ENCODE measurements around the gene ABCC11.
"Not testable (repeated sequence)": the region's sequence is repeated elsewhere in the genome, so short reads cannot be mapped to it uniquely, and the experiment has no call there.

Gene ABCC11

DNA sequence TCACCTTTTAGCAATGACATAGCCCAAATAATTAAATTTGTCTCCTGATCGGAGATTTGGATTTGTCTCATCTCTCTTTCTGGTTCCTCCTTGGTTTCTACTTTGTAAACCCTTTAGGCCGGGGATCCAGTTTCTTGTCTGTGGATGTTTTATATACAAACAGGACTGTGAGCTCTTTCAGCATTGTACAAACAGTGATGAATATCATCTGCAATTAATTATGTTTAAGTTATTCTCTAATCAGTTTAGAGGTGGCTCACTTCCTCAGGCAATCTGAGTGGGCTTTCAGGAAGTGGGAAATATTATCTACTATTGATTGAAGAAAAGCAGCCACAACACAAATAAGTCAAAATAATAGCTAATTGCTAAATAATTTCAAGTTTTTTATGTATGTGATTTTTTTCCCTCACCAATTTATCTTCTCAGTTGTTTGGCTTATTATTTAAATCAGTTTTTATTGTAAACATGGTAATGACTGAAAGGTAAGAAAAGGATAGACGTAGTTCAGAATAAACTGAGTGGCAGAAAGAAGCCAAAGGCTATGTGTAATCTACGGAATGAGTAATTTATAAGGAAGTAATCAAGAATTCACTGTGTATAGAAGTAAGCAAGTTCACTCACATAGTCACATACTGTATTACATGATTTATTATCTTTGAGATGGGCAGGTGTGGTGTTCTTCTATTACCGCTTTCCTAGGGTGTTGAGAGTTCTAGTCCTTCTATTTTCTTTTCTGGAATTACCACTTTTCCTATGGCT, 3.4 kb upstream of the ABCC11 start:
- no peak for TF ChIP-seq CTCF (IDR thresholded peaks at IDR 0.05)
- DNase-seq (ENCODE audit: low spot score): no peak
- H3K4me3 ChIP-seq: no peak overlapping the region
- H3K27ac ChIP-seq: no peak overlapping the region

DNA sequence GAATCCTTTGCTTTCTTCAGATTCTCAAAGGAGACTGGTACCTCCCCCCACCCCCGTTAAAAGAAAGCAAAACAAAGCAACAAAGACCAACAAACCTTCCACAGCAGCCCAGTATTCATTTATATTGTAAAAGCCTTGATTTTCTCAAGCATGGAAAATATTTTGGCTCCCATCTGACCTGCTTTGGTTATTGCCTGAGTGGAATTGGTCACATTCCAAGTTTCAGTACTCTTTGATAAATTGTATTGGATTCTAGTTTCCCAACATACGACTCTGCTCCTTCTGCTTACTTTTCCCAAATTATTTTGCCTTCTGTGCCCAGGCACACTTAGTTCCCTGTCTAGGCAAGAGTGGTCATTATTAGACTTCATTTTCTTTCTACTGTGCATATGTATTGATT, 1.3 kb downstream of the ABCC11 start:
- peak overlapping the region; percentile 93 for H3K4me3 ChIP-seq
- TF ChIP-seq CTCF (IDR thresholded peaks at IDR 0.05): no peak
- DNase-seq (ENCODE audit: low spot score): no peak
- H3K27ac ChIP-seq: no peak overlapping the region

- peak overlapping the region; percentile 93 for H3K4me3 ChIP-seq
- DNase-seq (ENCODE audit: low spot score): no peak
- no peak for TF ChIP-seq CTCF (IDR thresholded peaks at IDR 0.05)
- H3K27ac ChIP-seq: peak overlapping the region; percentile 84 to 94
Observed at GRCh38 chr16:48244863-48245195, 2.5 kb downstream of the ABCC11 start.

DNA sequence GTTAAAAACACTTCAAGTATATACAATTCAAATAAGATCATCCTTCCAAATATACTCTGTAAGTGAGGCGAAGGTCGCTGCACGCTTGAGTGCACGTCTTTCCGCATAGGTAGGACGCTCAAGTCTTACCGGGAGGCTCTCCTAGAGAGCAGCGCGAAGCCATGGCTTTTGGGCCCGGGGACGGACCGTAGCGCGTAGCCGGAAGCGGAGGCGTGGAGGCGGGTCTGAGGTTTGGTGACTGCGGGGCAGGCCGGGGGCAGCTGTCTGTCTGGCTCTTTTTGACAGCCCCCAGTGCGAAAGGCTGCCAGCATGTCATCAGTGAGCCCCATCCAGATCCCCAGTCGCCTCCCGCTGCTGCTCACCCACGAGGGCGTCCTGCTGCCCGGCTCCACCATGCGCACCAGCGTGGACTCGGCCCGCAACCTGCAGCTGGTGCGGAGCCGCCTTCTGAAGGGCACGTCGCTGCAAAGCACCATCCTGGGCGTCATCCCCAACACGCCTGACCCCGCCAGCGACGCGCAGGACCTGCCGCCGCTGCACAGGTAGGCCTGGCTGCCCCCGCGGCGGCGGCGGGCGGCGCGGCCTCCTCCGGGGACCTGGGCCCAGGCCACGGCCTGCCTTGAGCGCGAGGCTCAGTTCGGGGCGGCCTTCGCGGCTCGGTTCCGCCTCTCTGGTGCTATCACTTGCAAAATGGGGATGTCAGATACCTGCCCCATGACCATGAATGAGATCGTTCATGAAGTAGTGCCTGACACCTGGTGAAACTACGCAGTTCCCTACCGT, 3.1 kb downstream of the ABCC11 start, which contains the start of gene LONP2:
TSS of gene LONP2 (plus strand) at position 221 of the 783 bp plus-strand sequence. CDS start at position 310, 89 bp downstream.
- Histone ChIP-seq H3K4me3 (peak within 1 kb of the TSS; percentile 93), H3K27ac (peak within 1 kb of the TSS; percentile 84 to 94)
- TF ChIP-seq CTCF (IDR thresholded peaks at IDR 0.05): no peak
- DNase-seq (ENCODE audit: low spot score): peak; percentile 92

DNA sequence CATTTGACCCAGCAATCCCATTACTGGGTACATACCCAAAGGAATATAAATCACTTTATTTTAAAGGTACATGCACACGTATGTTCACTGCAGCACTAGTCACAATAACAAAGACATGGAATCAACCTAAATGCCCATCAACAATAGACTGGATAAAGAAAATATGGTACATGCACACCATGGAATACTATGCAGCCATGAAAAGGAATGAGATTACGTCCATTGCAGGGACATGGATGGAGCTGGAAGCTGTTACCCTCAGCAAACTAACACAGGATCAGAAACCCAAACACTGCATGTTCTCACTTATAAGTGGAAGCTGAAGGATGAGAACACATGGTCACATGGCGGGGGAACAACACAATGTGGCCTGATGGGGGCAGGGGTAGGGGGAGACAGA, 7.2 kb downstream of the ABCC11 start:
- not testable (repeated sequence) for DNase-seq (ENCODE audit: low spot score); H3K4me3 ChIP-seq; H3K27ac ChIP-seq

DNA sequence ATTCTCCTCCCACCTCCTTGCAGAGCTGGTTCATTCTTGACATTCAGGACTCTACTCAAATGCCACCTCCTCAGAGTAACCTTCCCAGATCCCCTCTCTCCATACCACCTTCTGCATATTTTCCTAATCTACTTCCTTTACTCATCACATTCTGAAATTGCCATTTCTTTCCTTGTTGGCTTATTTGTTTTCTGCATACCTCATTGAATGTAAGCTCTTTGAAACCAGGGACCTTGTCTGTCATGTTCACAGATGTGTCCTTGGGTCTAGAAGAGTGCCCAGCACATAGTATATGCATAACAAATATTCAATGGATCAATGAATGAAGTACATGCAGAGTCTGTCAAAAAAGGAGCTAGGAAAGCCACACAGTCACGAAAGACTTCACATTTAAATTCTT, 11.1 kb downstream of the ABCC11 start:
- H3K27ac ChIP-seq: no peak overlapping the region
- no peak for DNase-seq (ENCODE audit: low spot score)
- no peak for TF ChIP-seq CTCF (IDR thresholded peaks at IDR 0.05)
- H3K4me3 ChIP-seq: no peak overlapping the region

DNA sequence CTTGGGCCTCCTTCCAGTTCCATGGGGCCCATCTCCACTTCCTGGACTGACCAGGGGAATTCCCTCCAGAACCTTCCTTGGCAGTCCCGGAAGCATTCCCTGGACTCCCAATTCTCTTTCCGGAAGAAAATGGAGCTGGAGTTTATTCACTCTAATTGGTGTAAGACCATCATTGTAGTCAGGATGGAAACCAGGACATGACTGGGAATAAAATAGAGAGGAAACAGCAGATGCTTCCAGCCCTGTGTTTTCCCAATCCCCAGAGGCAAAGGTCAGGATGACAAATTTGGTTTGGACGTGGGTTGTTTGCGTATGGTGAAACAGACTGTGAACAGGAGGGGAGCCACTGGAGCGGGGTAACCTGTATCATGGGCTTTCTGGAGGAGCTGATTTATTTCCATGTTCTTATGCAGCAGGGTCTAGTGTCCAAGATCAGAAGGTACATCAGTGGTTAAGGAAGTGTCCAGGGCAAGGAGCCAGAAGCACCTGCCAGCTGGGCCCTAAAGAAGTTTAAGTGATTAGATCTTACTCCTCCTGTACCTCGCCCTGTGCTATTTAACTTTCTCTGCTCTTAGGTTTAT, 11.7 kb downstream of the ABCC11 start:
- no peak for DNase-seq (ENCODE audit: low spot score)
- no peak overlapping the region for H3K4me3 ChIP-seq
- H3K27ac ChIP-seq: no peak overlapping the region
- TF ChIP-seq CTCF (IDR thresholded peaks at IDR 0.05): no peak

All from coronary artery (tissue), 2 donors.